GM19395 (cell line): ENCODE measurements around the gene UBE2D3.

Experiments
- ATAC-seq: cut with Tn5 transposase; IDR thresholded peaks from one replicate; pipeline ENCODE4 v1.9.1; 2021; ENCODE audit warnings: mild to moderate bottlenecking, moderate library complexity; ENCODE audit not compliant: unreplicated experiment

Gene UBE2D3

GRCh38 chr4:102758241-102759160 lies 68.8 kb downstream of the UBE2D3 start:
- no peak for ATAC-seq

GRCh38 chr4:102757681-102758080 lies 69.7 kb downstream of the UBE2D3 start:
- ATAC-seq = no peak

GRCh38 chr4:102754044-102754443 lies 73.3 kb downstream of the UBE2D3 start:
- ATAC-seq = no peak

- ATAC-seq = no peak
These were observed 75.4 kb downstream of the UBE2D3 start for GRCh38 chr4:102751941-102752340.
